ENCODE data around the gene GLIPR1L1.

DNA sequence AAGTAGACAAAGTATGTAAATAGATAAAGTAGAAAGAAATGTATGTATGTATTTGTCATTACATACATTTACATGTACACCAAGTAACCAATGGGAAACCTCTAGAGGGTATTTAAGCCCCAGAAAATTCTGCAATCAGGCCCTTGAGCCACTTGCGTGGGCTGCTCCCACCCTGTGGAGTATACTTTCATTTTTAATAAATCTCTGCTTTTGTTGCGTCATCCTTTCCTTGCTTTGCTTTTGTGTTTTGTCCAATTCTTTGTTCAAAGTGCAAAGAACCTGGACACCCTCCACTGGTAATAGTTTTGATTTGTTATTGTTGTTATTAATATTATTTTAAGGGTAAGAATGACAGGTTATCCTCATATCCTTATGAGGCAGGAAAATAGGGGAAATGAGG lies 26.2 kb upstream of the GLIPR1L1 start:
- no peak for TF ChIP-seq TAF1 (IDR thresholded peaks at IDR 0.05; ENCODE audit: low read depth, low read length)
- TF ChIP-seq, protein P1, sequence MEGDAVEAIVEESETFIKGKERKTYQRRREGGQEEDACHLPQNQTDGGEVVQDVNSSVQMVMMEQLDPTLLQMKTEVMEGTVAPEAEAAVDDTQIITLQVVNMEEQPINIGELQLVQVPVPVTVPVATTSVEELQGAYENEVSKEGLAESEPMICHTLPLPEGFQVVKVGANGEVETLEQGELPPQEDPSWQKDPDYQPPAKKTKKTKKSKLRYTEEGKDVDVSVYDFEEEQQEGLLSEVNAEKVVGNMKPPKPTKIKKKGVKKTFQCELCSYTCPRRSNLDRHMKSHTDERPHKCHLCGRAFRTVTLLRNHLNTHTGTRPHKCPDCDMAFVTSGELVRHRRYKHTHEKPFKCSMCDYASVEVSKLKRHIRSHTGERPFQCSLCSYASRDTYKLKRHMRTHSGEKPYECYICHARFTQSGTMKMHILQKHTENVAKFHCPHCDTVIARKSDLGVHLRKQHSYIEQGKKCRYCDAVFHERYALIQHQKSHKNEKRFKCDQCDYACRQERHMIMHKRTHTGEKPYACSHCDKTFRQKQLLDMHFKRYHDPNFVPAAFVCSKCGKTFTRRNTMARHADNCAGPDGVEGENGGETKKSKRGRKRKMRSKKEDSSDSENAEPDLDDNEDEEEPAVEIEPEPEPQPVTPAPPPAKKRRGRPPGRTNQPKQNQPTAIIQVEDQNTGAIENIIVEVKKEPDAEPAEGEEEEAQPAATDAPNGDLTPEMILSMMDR (IDR thresholded peaks at IDR 0.05; ENCODE audit: control extremely low read depth in 1 of 3, insufficient read depth in 1 of 3, low read depth in 1 of 3, low read length in 3 of 3): no peak
- TF ChIP-seq POLR2A (IDR thresholded peaks at IDR 0.05; ENCODE audit: control extremely low read depth in 1 of 2, low read depth in 2 of 2, low read length in 2 of 2): no peak
- TF ChIP-seq, protein P2, sequence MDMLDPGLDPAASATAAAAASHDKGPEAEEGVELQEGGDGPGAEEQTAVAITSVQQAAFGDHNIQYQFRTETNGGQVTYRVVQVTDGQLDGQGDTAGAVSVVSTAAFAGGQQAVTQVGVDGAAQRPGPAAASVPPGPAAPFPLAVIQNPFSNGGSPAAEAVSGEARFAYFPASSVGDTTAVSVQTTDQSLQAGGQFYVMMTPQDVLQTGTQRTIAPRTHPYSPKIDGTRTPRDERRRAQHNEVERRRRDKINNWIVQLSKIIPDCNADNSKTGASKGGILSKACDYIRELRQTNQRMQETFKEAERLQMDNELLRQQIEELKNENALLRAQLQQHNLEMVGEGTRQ (IDR thresholded peaks at IDR 0.05; ENCODE audit: low read length): no peak
- no peak for TF ChIP-seq SP4 (IDR thresholded peaks at IDR 0.05; ENCODE audit: low read length)
- no peak for TF ChIP-seq FOSL1 (IDR thresholded peaks at IDR 0.05; ENCODE audit: insufficient read depth, low read depth, low read length)
- TF ChIP-seq, protein P3, sequence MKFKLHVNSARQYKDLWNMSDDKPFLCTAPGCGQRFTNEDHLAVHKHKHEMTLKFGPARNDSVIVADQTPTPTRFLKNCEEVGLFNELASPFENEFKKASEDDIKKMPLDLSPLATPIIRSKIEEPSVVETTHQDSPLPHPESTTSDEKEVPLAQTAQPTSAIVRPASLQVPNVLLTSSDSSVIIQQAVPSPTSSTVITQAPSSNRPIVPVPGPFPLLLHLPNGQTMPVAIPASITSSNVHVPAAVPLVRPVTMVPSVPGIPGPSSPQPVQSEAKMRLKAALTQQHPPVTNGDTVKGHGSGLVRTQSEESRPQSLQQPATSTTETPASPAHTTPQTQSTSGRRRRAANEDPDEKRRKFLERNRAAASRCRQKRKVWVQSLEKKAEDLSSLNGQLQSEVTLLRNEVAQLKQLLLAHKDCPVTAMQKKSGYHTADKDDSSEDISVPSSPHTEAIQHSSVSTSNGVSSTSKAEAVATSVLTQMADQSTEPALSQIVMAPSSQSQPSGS (IDR thresholded peaks at IDR 0.05; ENCODE audit: low read length): no peak
- TF ChIP-seq EZH2 (IDR thresholded peaks at IDR 0.05; ENCODE audit: low read depth, low read length, severe bottlenecking): no peak
- TF ChIP-seq EP300 (IDR thresholded peaks at IDR 0.05; ENCODE audit: borderline replicate concordance in 1 of 2, low read depth in 2 of 2, low read length in 2 of 2): no peak
- no peak for TF ChIP-seq POLR2AphosphoS5 (IDR thresholded peaks at IDR 0.05; ENCODE audit: low read depth, low read length)
